Activated T-helper 2 cell treated with anti-CD3 and anti-CD28 coated beads, Interferon-gamma antibody, Interleukin-2, Interleukin-4, amounts not matched to agents 10 μg/mL and 5 μg/mL and 100 μg/mL, durations not matched to agents 14 hours and 24 hours and 36 hours (primary cell): ENCODE data around the gene GAS6. TPM values are rescaled to one million over a fixed set of nuclear protein-coding genes. Genes with fewer than 3 reads are reported as not detected.

Source experiments
- DNase-seq: peaks from one replicate; pipeline ENCODE4 v3.0.0; 2021; ENCODE audit warnings: low spot score
- H3K27ac Mint-ChIP-seq: one replicate; pipeline ENCODE4 v1.8.0; 2021; ENCODE audit warnings: mixed read lengths
- H3K27me3 Mint-ChIP-seq: one replicate; pipeline ENCODE4 v1.8.0; 2021; ENCODE audit warnings: low read depth, mixed read lengths
- H3K36me3 Mint-ChIP-seq: one replicate; pipeline ENCODE4 v1.8.0; 2021; ENCODE audit warnings: low read depth, mixed read lengths
- H3K4me1 Mint-ChIP-seq: one replicate; pipeline ENCODE4 v1.8.0; 2021; ENCODE audit warnings: low read depth, mixed read lengths
- H3K4me3 Mint-ChIP-seq: one replicate; pipeline ENCODE4 v1.8.0; 2021; ENCODE audit warnings: low read depth, mild to moderate bottlenecking, moderate library complexity, mixed read lengths
- H3K9me3 Mint-ChIP-seq: one replicate; pipeline ENCODE4 v1.8.0; 2021; ENCODE audit warnings: mixed read lengths
- intact Hi-C: fragments of 100-400 bp; cut with micrococcal nuclease; formaldehyde crosslinking; loops from one replicate; pipeline ENCODE4 v1.15.1; 2023
- total RNA-seq: library from RNA; stranded (reverse); gene quantifications from 2 replicates; pipeline ENCODE4 v1.2.3, GENCODE V29; 2022

Gene GAS6
- total RNA-seq, 1 donor from 2014 or later: 0.32 TPM

DNA sequence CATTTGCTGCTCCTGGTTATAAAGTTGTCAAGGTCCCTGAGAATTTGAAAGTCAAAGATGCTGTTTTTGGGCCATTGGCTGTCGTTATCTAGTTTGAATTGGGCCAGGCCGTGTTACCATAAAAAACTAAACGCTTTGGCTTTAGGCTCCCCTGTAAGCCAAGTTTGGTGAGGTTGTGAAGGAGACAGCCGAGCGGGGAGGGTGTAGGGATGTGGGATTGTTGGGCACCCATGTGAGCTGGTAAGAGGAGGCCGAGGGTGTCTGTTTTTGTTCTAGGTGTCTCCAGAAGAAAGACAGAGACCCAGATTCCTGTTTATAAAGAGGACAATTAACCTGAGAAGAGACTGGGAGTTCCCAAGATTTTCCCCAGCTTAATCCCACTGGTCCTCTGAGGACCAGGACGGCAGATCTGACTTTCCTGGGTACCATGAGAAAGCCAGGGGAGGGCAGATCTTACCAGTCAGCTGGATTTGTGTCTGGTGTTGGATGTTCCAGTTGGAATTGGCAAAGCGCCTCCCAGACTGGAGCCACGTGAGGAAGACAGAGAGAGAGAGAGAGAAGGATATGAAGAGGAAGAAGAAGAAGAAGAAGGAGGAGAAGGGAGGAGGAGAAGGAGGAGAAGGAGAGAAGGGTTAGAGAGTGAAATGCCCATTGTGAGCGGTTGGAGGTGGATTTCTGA, 79.8 kb downstream of the GAS6 start:
- H3K36me3 Mint-ChIP-seq: no peaks in the 10 kb centered on the region
- no peak overlapping the region for H3K4me3 Mint-ChIP-seq
- DNase-seq: no peak
- intact Hi-C loops: no loop called here
- H3K9me3 Mint-ChIP-seq: no peaks in the 10 kb centered on the region
- no peak overlapping the region for H3K27ac Mint-ChIP-seq
- H3K4me1 Mint-ChIP-seq: no peaks in the 10 kb centered on the region
- peaks cover 12% of the 10 kb centered on the region for H3K27me3 Mint-ChIP-seq

DNA sequence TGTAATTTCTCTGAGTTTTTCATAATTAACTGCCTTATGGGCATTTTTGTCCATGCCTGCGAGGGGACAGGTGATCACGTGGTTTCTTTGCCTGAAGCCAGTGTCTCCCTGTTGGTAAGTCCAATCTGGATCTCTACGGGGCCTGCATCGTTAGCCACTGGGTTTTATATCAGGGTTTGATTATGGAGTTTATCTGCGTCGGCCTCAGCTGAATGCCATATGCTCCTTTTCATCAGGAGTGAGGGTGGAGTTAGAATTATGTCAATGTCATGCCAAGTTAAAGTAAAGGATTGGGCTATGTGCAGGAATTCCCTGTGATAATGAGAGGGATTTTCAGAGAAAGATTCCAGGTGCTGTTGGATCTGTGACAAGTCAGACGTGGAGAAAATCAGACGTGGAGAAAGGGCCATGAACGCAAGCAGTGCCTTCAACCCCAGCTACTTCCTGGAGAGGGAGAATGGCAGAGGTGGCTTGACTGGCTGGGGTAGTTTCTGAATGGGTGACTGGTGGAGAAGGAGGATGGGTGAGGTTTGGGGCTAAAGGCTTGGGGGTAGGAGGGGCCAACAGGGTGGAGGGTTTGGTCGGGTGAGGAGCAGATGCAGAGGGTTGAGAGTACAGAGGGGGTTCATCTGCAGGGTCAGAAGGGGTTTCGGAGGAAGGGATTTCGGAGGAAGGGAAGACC, 80.5 kb downstream of the GAS6 start:
- no peak for DNase-seq
- H3K36me3 Mint-ChIP-seq: no peaks in the 10 kb centered on the region
- no peak overlapping the region for H3K4me3 Mint-ChIP-seq
- peaks cover 17% of the 10 kb centered on the region for H3K27me3 Mint-ChIP-seq
- H3K27ac Mint-ChIP-seq: no peak overlapping the region
- H3K9me3 Mint-ChIP-seq: no peaks in the 10 kb centered on the region
- no peaks in the 10 kb centered on the region for H3K4me1 Mint-ChIP-seq
- intact Hi-C loops: no loop called here

- no peaks in the 10 kb centered on the region for H3K4me1 Mint-ChIP-seq
- no peak for DNase-seq
- H3K9me3 Mint-ChIP-seq: no peaks in the 10 kb centered on the region
- H3K27me3 Mint-ChIP-seq: peaks cover 17% of the 10 kb centered on the region
- intact Hi-C loops: no loop called here
- H3K27ac Mint-ChIP-seq: no peak overlapping the region
- no peaks in the 10 kb centered on the region for H3K36me3 Mint-ChIP-seq
- H3K4me3 Mint-ChIP-seq: no peak overlapping the region
Measured at GRCh38 chr13:113782472-113782871, 81.4 kb downstream of the GAS6 start.

DNA sequence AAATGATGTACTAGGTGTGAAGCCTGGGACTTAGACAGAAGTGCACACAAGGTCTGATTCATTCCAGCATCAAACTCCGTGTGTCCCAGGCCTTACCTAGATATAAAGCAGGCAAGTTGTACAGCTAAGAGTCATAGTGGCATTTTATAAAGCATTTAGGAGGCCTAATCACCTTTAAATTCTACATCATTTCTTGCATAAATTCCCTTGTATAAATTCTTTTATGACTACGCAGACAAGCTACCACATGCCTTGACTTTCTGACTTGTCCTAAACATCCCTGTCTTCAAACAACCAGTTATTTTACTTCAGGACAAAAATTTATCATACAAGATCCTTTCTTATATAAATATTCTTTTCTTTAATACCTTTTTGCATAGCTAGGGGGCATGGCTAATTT, 82.3 kb downstream of the GAS6 start:
- no peak for DNase-seq
- no peak overlapping the region for H3K4me3 Mint-ChIP-seq
- peaks cover 17% of the 10 kb centered on the region for H3K27me3 Mint-ChIP-seq
- intact Hi-C loops: no loop called here
- no peaks in the 10 kb centered on the region for H3K36me3 Mint-ChIP-seq
- H3K9me3 Mint-ChIP-seq: no peaks in the 10 kb centered on the region
- no peak overlapping the region for H3K27ac Mint-ChIP-seq
- no peaks in the 10 kb centered on the region for H3K4me1 Mint-ChIP-seq

DNA sequence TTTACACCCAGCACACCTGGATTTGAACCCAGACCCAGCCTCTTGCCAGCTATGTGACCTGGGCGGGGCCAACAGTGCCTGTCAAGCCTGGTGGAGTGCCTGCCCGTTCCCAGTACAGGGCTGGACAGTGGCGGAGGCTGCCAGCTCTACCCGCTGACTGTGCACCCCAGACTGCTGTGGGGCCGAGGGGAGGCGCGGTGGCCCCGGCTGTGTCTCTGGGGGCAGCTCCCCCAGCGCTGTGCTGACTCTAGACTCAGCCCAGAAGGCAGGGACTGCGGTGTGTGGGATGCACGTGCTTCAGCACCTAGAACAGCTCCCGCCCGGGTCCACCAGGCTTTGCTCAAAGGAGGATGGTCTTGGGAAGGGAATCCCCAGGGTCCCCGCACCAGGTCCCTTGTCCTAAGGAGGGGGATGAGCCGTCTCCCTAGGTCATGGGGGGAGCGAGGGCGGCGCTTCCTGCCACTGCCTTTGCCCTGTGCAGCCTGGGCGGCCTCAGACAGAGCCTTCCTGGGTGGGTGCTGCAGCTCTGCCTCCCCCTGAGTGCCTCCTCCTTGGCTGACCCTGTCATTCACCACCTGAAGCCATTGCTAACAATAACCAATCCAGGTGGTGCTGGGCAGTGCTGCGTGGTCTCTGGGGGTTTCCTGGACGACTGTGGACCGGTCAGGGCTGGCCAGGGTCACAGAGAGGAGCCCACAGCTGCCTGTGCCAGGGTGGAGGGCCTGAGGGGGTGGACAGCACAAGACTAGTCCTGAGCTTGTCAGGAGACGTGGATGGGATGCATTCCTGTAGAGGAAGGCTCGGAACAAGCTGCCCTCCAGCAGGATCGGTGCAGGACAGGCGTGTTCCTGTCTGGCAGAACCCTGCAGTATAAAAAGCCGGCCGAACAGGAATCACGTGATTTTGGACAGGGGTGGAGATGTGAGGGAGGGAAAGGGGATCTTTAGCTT, 86.3 kb downstream of the GAS6 start:
- Mint-ChIP-seq H3K4me1 (no peaks in the 10 kb centered on the region), H3K27me3 (peaks cover 11% of the 10 kb centered on the region)
- no peak for DNase-seq

GRCh38 chr13:113776231-113777125, 87.4 kb downstream of the GAS6 start:
- H3K4me3 Mint-ChIP-seq: no peak overlapping the region
- H3K27ac Mint-ChIP-seq: no peak overlapping the region
- no peaks in the 10 kb centered on the region for H3K36me3 Mint-ChIP-seq
- peaks cover 11% of the 10 kb centered on the region for H3K27me3 Mint-ChIP-seq
- H3K4me1 Mint-ChIP-seq: peaks cover 4% of the 10 kb centered on the region
- peaks cover 10% of the 10 kb centered on the region for H3K9me3 Mint-ChIP-seq
- intact Hi-C loops: no loop called here
- DNase-seq: no peak

More for the DNA sequence above, 86.3 kb downstream of the GAS6 start:
- H3K9me3 Mint-ChIP-seq: peaks cover 2% of the 10 kb centered on the region
- intact Hi-C loops: no loop called here
- H3K4me3 Mint-ChIP-seq: no peak overlapping the region
- H3K36me3 Mint-ChIP-seq: no peaks in the 10 kb centered on the region
- H3K27ac Mint-ChIP-seq: no peak overlapping the region

DNA sequence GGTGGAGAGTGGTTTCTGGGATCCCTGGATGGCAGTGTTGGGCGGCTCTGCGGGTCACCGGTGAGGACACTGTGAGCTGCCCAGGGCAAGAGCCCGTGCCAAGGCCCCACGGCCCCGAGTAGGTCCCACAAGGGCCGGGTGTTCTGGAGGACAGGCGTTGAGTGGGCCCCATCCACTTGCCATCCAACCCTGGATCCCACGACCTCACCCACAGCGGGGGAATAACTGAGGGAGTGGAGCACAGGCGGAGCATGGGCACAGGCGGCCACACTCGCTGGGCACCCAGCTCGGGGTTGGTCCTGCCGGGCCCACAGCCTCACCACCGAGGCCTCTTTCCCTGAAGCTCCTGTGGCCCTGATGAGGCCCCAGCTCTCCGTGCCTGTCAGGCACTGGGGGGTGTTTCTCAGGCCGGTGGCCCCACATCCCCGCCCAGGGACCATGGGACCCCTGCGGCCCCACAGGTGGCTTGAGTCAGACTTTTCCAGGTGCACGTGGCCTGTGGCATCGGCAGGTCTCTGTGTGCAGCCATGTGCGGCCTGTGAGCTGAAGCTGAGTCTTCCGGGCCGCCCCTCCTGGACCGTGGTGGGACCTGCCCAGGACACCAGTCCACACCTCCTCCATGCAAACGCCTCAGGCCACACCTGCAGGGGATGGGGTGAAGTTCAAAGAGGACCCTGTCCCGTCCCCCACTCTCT, 88.3 kb downstream of the GAS6 start:
- Mint-ChIP-seq H3K27ac (no peak overlapping the region), H3K4me1 (peaks cover 4% of the 10 kb centered on the region), H3K36me3 (no peaks in the 10 kb centered on the region), H3K27me3 (peaks cover 11% of the 10 kb centered on the region), H3K4me3 (no peak overlapping the region), H3K9me3 (peaks cover 10% of the 10 kb centered on the region)
- intact Hi-C loops: no loop called here
- no peak for DNase-seq

DNA sequence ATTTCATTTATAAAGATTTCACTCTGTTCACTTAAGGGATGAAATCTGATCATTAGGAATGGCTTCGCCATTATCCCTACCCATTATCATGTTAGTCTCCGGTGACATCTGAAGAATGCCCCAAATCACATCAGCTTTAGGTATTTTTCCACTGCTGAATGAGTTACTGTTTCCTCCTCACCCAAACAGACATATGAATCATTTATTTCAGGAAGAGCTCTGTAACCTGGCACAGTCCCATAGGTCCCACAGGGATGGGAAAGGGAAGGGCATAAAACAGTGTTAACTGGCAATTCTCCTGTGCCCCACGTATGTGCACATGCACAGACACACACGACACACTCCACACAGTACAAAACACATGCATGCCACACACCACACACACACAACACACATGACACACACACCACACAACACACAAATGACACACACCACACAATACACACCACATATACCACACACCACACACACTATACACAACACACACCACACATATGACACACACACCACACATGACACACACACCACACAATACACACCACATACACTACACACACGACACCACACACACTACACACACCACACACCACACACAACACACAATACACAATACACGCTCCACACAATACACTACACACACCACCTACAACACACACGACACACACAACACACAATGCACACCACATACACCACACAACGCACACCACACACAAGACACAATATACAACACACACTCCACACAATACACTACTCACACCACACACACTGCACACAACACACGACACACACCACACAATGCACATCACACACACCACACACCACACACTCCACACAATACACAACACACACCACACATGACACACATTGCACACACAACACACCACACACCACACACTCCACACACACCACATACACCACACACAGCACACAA, 89.4 kb downstream of the GAS6 start:
- Mint-ChIP-seq H3K4me3 (no peak overlapping the region), H3K27ac (no peak overlapping the region), H3K36me3 (no peaks in the 10 kb centered on the region), H3K4me1 (peaks cover 4% of the 10 kb centered on the region), H3K9me3 (peaks cover 10% of the 10 kb centered on the region), H3K27me3 (peaks cover 5% of the 10 kb centered on the region)
- DNase-seq: no peak
- intact Hi-C loops: no loop called here

DNA sequence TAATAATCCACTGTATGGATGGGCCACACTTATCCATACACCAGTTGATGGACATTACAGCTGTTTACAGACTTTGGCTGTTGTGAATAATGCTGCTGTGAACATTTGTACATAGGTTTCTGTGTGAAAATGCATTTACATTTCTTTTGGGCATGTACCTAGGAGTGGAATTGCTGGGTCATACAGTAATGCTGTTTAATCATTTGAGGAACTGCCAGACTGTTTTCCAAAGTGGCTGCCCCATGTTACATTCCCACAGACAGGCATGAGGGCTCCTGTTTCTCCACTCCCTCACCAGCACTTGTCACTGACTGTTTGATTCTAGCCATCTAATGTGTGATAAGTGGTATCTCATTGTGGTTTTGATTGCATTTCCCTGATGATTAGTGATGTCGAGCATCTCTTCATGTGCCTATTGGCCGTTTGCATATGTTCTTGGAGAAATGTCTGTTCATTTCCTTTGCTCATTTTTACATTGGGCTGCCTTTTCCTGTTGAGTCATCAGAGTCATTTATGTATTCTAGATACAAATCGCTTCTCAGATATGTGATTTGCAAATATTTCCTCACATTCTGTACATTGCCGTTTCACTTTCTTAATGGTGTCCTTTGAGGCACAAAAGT, 92.1 kb downstream of the GAS6 start:
- no peak for DNase-seq

GRCh38 chr13:113770937-113771336, 92.9 kb downstream of the GAS6 start:
- DNase-seq: no peak
- no peaks in the 10 kb centered on the region for H3K36me3 Mint-ChIP-seq
- intact Hi-C loops: no loop called here
- no peaks in the 10 kb centered on the region for H3K27me3 Mint-ChIP-seq
- H3K9me3 Mint-ChIP-seq: peaks cover 10% of the 10 kb centered on the region
- H3K4me3 Mint-ChIP-seq: no peak overlapping the region
- peaks cover 4% of the 10 kb centered on the region for H3K4me1 Mint-ChIP-seq
- no peak overlapping the region for H3K27ac Mint-ChIP-seq

More for the DNA sequence above, 92.1 kb downstream of the GAS6 start:
- no peaks in the 10 kb centered on the region for H3K27me3 Mint-ChIP-seq
- no peak overlapping the region for H3K4me3 Mint-ChIP-seq
- no peak overlapping the region for H3K27ac Mint-ChIP-seq
- peaks cover 10% of the 10 kb centered on the region for H3K9me3 Mint-ChIP-seq
- intact Hi-C loops: no loop called here
- no peaks in the 10 kb centered on the region for H3K36me3 Mint-ChIP-seq
- peaks cover 4% of the 10 kb centered on the region for H3K4me1 Mint-ChIP-seq
